Left lung (tissue), 10 donors: ENCODE data around the gene TGFB1I1. TPM values are rescaled to one million over a fixed set of nuclear protein-coding genes. Genes with fewer than 3 reads are reported as not detected.
"Not testable (repeated sequence)": the region's sequence is repeated elsewhere in the genome, so short reads cannot be mapped to it uniquely, and the experiment has no call there.

ENCODE experiments used
- ATAC-seq: fragments of 200-7000 bp; cut with Tn5 transposase; one replicate; pipeline ENCODE4 v1.9.1; 2020; ENCODE audit warnings: moderate library complexity
- DNase-seq, 4 donors: peaks; one replicate each; pipeline ENCODE4 v3.0.0-alpha.2; 2013 to 2020
- H3K27ac ChIP-seq, 2 donors: fragments of 200-600 bp; sonication (generic) in 1 of 2; one replicate each; pipeline versions ENCODE4 v1.5.0 to v1.8.0; 2020 to 2021
- H3K27me3 ChIP-seq, 2 donors: fragments of 200-600 bp; sonication (generic) in 1 of 2; one replicate each; pipeline versions ENCODE4 v1.5.0 to v1.8.0; 2020 to 2021
- H3K36me3 ChIP-seq, 2 donors: fragments of 200-600 bp; sonication (generic) in 1 of 2; one replicate each; pipeline versions ENCODE4 v1.5.0 to v1.8.0; 2020 to 2021
- H3K4me1 ChIP-seq, 2 donors: fragments of 200-600 bp; one replicate each; pipeline ENCODE4 v1.8.0; 2021
- H3K4me3 ChIP-seq, 2 donors: fragments of 200-600 bp; sonication (generic) in 1 of 2; one replicate each; pipeline versions ENCODE4 v1.5.0 to v1.8.0; 2020 to 2021; ENCODE audit warnings: mild to moderate bottlenecking in 1 of 2
- H3K9me3 ChIP-seq, 2 donors: fragments of 200-600 bp; sonication (generic) in 1 of 2; one replicate each; pipeline versions ENCODE4 v1.5.0 to v1.8.0; 2020 to 2021
- intact Hi-C, 2 donors: fragments of 100-400 bp; cut with DNase I; formaldehyde crosslinking; loops; one replicate each; pipeline versions ENCODE4 v1.11.2 to v1.14.2; 2022
- polyA plus RNA-seq, 6 donors: library from polyadenylated mRNA; unstranded; fragments of 120-200 nt; gene quantifications; one replicate each; pipeline ENCODE4 v1.2.1, GENCODE V29; 2013; ENCODE audit not compliant: insufficient read length in 6 of 6
- total RNA-seq, 2 donors: library from RNA; stranded (reverse); fragmentation: NEBNext Ultra II Directional; extraction: Animal tissue kit (Norgen Biotek cat#: 25700); gene quantifications; one replicate each; pipeline ENCODE4 v1.2.1, GENCODE V29; 2021
- TF ChIP-seq, protein P1 (sequence below), 2 donors: fragments of 200-600 bp; sonication (generic) in 1 of 2; IDR thresholded peaks; one replicate each; pipeline versions ENCODE4 v1.5.0 to v1.8.0; 2021; ENCODE audit warnings: antibody characterized with exemption in 2 of 2
- donor health status: DM: no; HTN: yes; CAD: no.
- donor health status: DM: no; HTN: no; CAD: no.

TGFB1I1 gene
- total and polyA plus RNA-seq, 8 donors, result 49.3 to 85.3 (median 66.8) TPM

DNA sequence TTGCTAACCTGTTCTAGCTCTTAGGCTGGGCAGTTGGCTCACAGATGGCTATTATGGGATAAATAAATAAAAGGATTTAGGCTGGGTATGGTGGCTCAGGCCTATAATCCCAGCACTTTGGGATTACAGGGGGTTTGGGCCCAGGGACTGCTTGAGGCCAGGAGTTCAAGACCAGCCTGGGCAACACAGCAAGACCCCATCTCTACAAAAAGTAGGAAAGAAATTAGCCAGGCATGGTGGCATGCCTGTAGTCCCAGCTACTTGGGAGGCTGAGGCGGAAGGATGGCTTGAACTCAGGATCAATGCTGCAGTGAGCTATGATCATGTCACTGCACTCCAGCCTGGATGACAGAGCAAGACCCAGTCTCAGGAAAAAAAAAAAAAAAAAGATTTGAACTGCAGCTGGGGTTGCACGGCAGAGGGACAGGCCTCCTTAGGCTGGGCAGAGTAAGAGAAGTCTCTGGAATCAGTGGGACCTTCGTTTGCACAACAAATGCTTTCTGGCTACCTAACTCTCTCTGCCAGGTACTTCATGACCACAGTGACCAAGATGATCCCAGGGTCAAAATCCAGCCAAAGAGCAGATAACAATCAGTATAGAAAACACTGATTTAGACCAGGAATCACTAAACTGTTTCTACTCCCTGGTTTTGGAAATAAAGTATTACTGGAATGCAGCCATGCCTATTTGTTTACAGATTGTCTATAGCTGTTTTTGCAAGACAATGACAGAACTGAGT lies 29.4 kb downstream of the TGFB1I1 start:
- DNase-seq (no peak), ATAC-seq (no peak)
- H3K27me3 ChIP-seq, result no peaks in the 10 kb centered on the region
- H3K36me3 ChIP-seq, result peaks cover 0 to 48% of the 10 kb centered on the region in 2 donors
- H3K27ac ChIP-seq, result no peak overlapping the region
- H3K4me1 ChIP-seq, result peaks cover 3 to 27% of the 10 kb centered on the region in 2 donors
- TF ChIP-seq, protein P1, sequence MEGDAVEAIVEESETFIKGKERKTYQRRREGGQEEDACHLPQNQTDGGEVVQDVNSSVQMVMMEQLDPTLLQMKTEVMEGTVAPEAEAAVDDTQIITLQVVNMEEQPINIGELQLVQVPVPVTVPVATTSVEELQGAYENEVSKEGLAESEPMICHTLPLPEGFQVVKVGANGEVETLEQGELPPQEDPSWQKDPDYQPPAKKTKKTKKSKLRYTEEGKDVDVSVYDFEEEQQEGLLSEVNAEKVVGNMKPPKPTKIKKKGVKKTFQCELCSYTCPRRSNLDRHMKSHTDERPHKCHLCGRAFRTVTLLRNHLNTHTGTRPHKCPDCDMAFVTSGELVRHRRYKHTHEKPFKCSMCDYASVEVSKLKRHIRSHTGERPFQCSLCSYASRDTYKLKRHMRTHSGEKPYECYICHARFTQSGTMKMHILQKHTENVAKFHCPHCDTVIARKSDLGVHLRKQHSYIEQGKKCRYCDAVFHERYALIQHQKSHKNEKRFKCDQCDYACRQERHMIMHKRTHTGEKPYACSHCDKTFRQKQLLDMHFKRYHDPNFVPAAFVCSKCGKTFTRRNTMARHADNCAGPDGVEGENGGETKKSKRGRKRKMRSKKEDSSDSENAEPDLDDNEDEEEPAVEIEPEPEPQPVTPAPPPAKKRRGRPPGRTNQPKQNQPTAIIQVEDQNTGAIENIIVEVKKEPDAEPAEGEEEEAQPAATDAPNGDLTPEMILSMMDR (IDR thresholded peaks at IDR 0.05), result no peak
- intact Hi-C loops, result no loop called here
- no peaks in the 10 kb centered on the region for H3K9me3 ChIP-seq
- no peak overlapping the region for H3K4me3 ChIP-seq

DNA sequence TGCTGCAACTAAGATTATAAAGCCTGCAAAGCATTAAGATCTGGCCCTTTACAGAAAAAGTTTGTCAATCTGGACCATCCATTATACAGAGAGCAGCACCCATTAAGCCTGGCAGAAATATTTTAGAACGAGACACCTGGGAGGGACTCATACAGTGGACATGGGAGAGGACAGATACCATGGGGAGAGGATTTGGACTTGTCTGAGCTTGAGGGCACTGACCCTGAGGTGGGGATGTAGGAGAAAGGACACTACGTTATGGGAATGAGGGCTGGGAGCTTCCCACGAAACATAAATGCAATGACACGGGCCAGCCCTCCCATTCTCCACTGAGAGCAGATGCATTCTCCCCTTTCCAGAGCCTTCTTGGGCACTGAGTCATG lies 30.0 kb downstream of the TGFB1I1 start:
- H3K36me3 ChIP-seq, result peaks cover 0 to 43% of the 10 kb centered on the region in 2 donors
- intact Hi-C loops, result no loop called here
- H3K27me3 ChIP-seq, result no peaks in the 10 kb centered on the region
- H3K4me3 ChIP-seq, result no peak overlapping the region
- peak overlapping the region in 1 of 2 donors; percentile 69 for H3K27ac ChIP-seq
- TF ChIP-seq, protein P1 (IDR thresholded peaks at IDR 0.05), result no peak
- H3K9me3 ChIP-seq, result no peaks in the 10 kb centered on the region
- peaks cover 9 to 32% of the 10 kb centered on the region in 2 donors for H3K4me1 ChIP-seq
- no peak for DNase-seq
- ATAC-seq, result no peak

DNA sequence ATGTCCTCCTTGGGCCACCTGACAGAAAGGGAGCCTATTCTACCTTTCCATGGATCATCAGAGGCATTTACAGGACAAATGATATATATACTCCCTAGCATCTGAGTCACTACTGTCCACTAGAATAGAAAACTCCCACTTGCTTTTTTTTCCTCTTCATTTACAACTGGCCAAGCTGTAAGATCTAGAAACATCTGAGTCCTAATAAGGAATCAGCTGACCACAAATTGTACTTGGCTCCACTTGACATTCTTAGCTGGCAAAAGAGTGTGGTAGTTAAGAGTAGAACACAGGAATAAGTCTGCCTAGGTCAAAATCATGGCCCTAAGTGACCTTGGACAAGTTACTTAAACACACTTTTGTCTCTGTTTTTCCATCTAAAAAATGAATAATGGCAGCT lies 31.0 kb downstream of the TGFB1I1 start:
- no peak overlapping the region for H3K4me3 ChIP-seq
- peak; percentile 79 for ATAC-seq
- H3K36me3 ChIP-seq, result peaks cover 0 to 33% of the 10 kb centered on the region in 2 donors
- peaks cover 12 to 41% of the 10 kb centered on the region in 2 donors for H3K4me1 ChIP-seq
- no peak for DNase-seq
- no peaks in the 10 kb centered on the region for H3K27me3 ChIP-seq
- peak overlapping the region; percentile 42 to 69 for H3K27ac ChIP-seq
- intact Hi-C loops, result no loop called here
- TF ChIP-seq, protein P1 (IDR thresholded peaks at IDR 0.05), result no peak
- H3K9me3 ChIP-seq, result no peaks in the 10 kb centered on the region

DNA sequence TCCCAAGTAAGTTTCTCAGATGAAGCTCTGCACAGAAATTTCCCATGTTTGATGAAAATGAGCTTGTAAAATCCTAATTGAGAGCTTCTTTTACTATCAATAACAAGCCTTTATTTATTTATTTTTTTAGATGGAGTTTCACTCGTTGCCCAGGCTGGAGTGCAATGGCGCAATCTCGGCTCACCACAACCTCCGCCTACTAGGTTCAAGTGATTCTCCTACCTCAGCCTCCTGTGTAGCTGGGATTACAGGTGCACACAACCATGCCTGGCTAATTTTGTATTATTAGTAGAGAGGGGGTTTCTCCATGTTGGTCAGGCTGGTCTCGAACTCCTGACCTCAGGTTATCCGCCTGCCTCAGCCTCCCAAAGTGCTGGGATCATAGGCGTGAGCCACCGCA lies 31.6 kb downstream of the TGFB1I1 start:
- DNase-seq, H3K9me3 ChIP-seq, intact Hi-C loops, H3K4me3 ChIP-seq, H3K27me3 ChIP-seq: not testable (repeated sequence)
- peaks cover 0 to 28% of the 10 kb centered on the region in 2 donors for H3K36me3 ChIP-seq
- peak; percentile 33 for ATAC-seq
- peaks cover 12 to 41% of the 10 kb centered on the region in 2 donors for H3K4me1 ChIP-seq
- H3K27ac ChIP-seq, result peak overlapping the region in 1 of 2 donors; percentile 30

DNA sequence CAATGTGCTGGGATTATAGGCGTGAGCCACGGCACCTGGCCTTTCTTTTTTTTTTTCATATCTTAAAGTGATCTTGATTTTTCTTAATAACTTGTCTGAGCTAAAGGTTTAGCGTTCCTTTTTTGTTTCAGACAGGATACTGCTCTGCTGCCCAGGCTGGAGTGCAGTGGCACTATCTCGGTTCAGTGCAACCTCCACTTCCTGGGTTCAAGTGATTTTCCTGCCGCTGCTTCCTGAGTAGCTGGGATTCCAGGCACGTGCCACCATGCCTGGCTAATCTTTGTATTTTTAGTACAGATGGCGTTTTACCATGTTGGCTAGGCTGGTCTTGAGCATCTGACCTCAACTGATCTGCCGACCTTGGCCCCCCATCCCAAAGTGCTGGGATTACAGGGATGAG lies 32.2 kb downstream of the TGFB1I1 start:
- H3K36me3 ChIP-seq, result peaks cover 0 to 22% of the 10 kb centered on the region in 2 donors
- peak overlapping the region in 1 of 2 donors; percentile 30 for H3K27ac ChIP-seq
- intact Hi-C loops, result no loop called here
- TF ChIP-seq, protein P1 (IDR thresholded peaks at IDR 0.05), result no peak
- H3K4me1 ChIP-seq, result peaks cover 12 to 46% of the 10 kb centered on the region in 2 donors
- no peaks in the 10 kb centered on the region for H3K9me3 ChIP-seq
- no peak for ATAC-seq
- no peak for DNase-seq
- H3K4me3 ChIP-seq, result no peak overlapping the region
- H3K27me3 ChIP-seq, result no peaks in the 10 kb centered on the region
